ENCODE results near the gene FCSK.
"Not testable (repeated sequence)": the region's sequence is repeated elsewhere in the genome, so short reads cannot be mapped to it uniquely, and the experiment has no call there.

The FCSK gene

GRCh38 chr16:70440009-70440692, 14.2 kb upstream of the FCSK start:
- ATAC-seq (no peak), DNase-seq (ENCODE audit: low spot score in 2 of 2) (no peak)
- H3K9me3 Mint-ChIP-seq, result no peaks in the 10 kb centered on the region
- peak overlapping the region; percentile 100 for H3K4me3 Mint-ChIP-seq
- peak overlapping the region; percentile 82 for H3K27ac Mint-ChIP-seq
- peaks cover 10% of the 10 kb centered on the region for H3K36me3 Mint-ChIP-seq
- H3K4me1 Mint-ChIP-seq, result peaks cover 28% of the 10 kb centered on the region

- Mint-ChIP-seq H3K9me3 (no peaks in the 10 kb centered on the region), H3K36me3 (peaks cover 10% of the 10 kb centered on the region), H3K27ac (no peak overlapping the region), H3K4me1 (peaks cover 26% of the 10 kb centered on the region), H3K4me3 (no peak overlapping the region)
- no peak for ATAC-seq
- no peak for DNase-seq (ENCODE audit: low spot score in 2 of 2)
Observed at GRCh38 chr16:70441406-70441990, 12.9 kb upstream of the FCSK start.

- ATAC-seq (no peak), DNase-seq (ENCODE audit: low spot score in 2 of 2) (no peak)
- H3K36me3 Mint-ChIP-seq, result peaks cover 10% of the 10 kb centered on the region
- peaks cover 17% of the 10 kb centered on the region for H3K4me1 Mint-ChIP-seq
- H3K27ac Mint-ChIP-seq, result no peak overlapping the region
- no peak overlapping the region for H3K4me3 Mint-ChIP-seq
- H3K9me3 Mint-ChIP-seq, result no peaks in the 10 kb centered on the region
Observed at GRCh38 chr16:70442344-70442743, 12.1 kb upstream of the FCSK start.

- Mint-ChIP-seq H3K9me3 (no peaks in the 10 kb centered on the region), H3K27ac (no peak overlapping the region), H3K4me3 (no peak overlapping the region), H3K36me3 (no peaks in the 10 kb centered on the region), H3K4me1 (peaks cover 1% of the 10 kb centered on the region)
- ATAC-seq, result no peak
- no peak for DNase-seq (ENCODE audit: low spot score in 2 of 2)
Observed at GRCh38 chr16:70444249-70445063, 9.9 kb upstream of the FCSK start.

GRCh38 chr16:70448075-70448474, 6.3 kb upstream of the FCSK start:
- no peak for ATAC-seq
- Mint-ChIP-seq H3K9me3 (no peaks in the 10 kb centered on the region), H3K36me3 (no peaks in the 10 kb centered on the region), H3K4me1 (no peaks in the 10 kb centered on the region), H3K27ac (no peak overlapping the region), H3K4me3 (no peak overlapping the region)
- no peak for DNase-seq (ENCODE audit: low spot score in 2 of 2)

- H3K9me3 Mint-ChIP-seq; H3K4me3 Mint-ChIP-seq; H3K27ac Mint-ChIP-seq; ATAC-seq; DNase-seq (ENCODE audit: low spot score in 2 of 2); H3K36me3 Mint-ChIP-seq; H3K4me1 Mint-ChIP-seq: not testable (repeated sequence)
Observed at GRCh38 chr16:70450142-70451003, 4.0 kb upstream of the FCSK start.

GRCh38 chr16:70451004-70451340, 3.4 kb upstream of the FCSK start:
- not testable (repeated sequence) for H3K4me3 Mint-ChIP-seq; DNase-seq (ENCODE audit: low spot score in 2 of 2)

DNA sequence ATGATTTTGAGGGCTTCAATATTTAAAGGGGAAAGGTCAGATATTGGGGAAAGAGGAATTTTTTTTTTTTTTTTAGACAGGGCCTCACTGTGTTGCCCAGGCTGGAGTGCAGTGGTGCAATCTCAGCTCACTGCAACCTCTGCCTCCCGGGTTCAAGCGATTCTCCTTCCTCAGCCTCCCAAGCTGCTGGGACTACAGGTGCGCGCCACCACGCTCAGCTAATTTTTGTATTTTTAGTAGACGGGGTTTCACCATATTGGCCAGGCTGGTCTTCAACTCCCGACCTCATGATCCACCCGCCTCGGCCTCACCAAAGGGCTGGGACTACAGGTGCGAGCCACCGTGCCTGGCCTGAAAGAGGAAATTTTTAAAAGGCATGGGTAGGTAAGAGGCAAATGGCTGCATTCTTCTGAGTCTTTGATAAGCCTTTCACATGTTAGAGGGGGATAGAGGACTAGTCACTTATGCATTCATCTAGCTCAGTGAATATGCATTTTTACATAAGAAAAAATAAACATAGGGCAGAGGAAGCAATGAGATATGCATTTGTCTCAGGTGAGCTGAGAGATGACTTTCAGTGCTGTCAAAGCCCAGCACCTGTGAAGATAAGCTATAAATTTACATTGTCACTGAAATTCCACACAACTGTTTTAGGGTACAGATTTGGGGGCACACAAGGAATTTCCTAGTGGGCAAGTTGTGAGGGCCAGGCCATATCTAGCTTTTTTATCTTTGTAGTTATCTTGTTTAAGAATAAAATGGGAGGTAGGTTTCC, 1.1 kb upstream of the FCSK start:
- Mint-ChIP-seq H3K27ac (peak overlapping the region; percentile 94), H3K4me3 (peak overlapping the region; percentile 81), H3K9me3 (no peaks in the 10 kb centered on the region), H3K36me3 (no peaks in the 10 kb centered on the region), H3K4me1 (peaks cover 13% of the 10 kb centered on the region)
- DNase-seq (ENCODE audit: low spot score in 2 of 2) (no peak), ATAC-seq (no peak)

More at GRCh38 chr16:70451004-70451340, 3.4 kb upstream of the FCSK start:
- ATAC-seq, H3K9me3 Mint-ChIP-seq, H3K27ac Mint-ChIP-seq, H3K4me1 Mint-ChIP-seq, H3K36me3 Mint-ChIP-seq: not testable (repeated sequence)

GRCh38 chr16:70453892-70454221, 538 bp upstream of the FCSK start:
- ATAC-seq (no peak), DNase-seq (ENCODE audit: low spot score in 2 of 2) (no peak)
- H3K27ac Mint-ChIP-seq, result peak overlapping the region; percentile 94
- no peaks in the 10 kb centered on the region for H3K36me3 Mint-ChIP-seq
- peak overlapping the region; percentile 81 for H3K4me3 Mint-ChIP-seq
- H3K4me1 Mint-ChIP-seq, result peaks cover 13% of the 10 kb centered on the region
- H3K9me3 Mint-ChIP-seq, result no peaks in the 10 kb centered on the region

DNA sequence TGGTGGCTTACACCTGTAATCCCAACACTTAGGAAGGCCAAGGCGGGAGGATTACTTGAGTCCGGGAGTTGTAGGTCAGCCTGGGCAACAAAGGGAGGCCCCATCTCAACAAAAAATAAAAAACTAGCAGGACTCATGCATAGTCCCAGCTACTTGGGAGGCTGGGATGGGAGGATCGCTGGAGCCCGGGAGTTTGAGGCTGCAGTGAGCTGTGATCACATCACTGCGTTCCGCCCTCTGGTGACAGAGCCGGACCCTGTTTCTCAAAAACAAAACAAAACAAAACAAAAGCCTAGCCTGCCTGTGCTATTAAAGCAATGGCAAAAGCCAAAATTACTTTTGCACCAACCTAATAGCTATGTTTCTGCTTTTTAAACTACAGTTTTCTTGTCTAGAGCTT, 1.5 kb downstream of the FCSK start:
- H3K4me1 Mint-ChIP-seq, result peaks cover 15% of the 10 kb centered on the region
- H3K27ac Mint-ChIP-seq, result no peak overlapping the region
- H3K36me3 Mint-ChIP-seq, result no peaks in the 10 kb centered on the region
- DNase-seq (ENCODE audit: low spot score in 2 of 2) (no peak), ATAC-seq (no peak)
- H3K9me3 Mint-ChIP-seq, result no peaks in the 10 kb centered on the region
- H3K4me3 Mint-ChIP-seq, result peak overlapping the region; percentile 81

GRCh38 chr16:70457446-70458166, 3.2 kb downstream of the FCSK start:
- Mint-ChIP-seq H3K27ac (no peak overlapping the region), H3K4me3 (no peak overlapping the region), H3K4me1 (peaks cover 18% of the 10 kb centered on the region), H3K9me3 (no peaks in the 10 kb centered on the region), H3K36me3 (no peaks in the 10 kb centered on the region)
- DNase-seq (ENCODE audit: low spot score in 2 of 2) (no peak), ATAC-seq (no peak)

DNA sequence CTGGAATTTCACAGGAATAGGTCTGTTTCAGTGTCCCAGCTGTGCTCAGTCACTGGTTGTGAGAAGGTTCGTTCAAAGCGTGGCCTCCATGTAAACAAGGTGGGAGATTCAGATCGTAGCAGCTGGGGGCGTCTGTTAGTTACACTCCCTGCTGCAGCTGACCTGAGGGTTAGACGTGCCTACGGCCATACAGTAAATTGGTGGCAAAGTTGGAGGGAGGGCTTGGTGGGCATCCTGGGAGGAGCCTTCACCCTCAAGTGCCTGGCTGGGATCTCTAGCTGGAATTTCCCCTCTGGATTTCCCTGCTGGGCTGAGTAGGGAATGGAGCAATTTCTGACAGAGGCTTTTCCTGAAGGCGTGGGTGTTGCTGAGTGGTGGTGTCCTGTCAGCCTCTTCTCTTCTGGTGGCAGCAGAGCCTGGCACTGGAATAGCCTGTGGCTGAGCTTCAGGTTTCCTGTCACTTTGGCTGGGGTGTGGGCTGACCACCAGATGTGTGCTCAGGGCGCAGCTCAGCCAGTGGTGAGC, 6.4 kb downstream of the FCSK start:
- Mint-ChIP-seq H3K27ac (no peak overlapping the region), H3K4me1 (peaks cover 11% of the 10 kb centered on the region), H3K9me3 (no peaks in the 10 kb centered on the region), H3K4me3 (no peak overlapping the region), H3K36me3 (peaks cover 6% of the 10 kb centered on the region)
- no peak for DNase-seq (ENCODE audit: low spot score in 2 of 2)
- no peak for ATAC-seq

DNA sequence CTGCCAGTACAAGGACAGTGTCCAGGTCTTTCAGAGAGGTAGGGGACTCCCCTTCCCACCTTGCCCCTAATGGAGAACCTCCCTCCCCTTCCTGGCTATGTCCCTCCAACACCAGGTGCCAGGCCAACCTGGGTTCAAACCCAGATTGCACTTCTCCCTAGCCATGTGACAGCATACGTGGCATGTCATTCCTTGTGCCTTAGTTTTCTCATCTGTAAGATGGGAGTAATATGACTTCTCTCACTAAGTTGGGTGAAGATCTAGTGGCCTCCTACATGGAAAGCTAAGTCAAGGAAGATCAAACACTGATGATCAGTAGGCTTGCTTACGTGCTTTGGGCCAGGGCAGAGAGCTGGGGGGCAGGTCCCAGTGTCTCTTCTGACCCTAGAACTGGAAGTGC, 8.8 kb downstream of the FCSK start:
- H3K36me3 Mint-ChIP-seq, result peaks cover 6% of the 10 kb centered on the region

More for the DNA sequence above, 8.8 kb downstream of the FCSK start:
- Mint-ChIP-seq H3K9me3 (no peaks in the 10 kb centered on the region), H3K4me1 (peaks cover 5% of the 10 kb centered on the region), H3K27ac (no peak overlapping the region), H3K4me3 (no peak overlapping the region)
- no peak for ATAC-seq
- DNase-seq (ENCODE audit: low spot score in 2 of 2), result no peak
